C4-2B (cell line): Measurements from ENCODE around the gene USB1.

ENCODE experiments used
- ZFX ChIP-seq: fragments of 450-650 bp; IDR thresholded peaks from 2 replicates; pipeline ENCODE4 v1.6.1; 2017
- TF ChIP-seq, protein P1 (sequence below): fragments of 450-650 bp; conservative IDR thresholded peaks from 2 replicates; pipeline ENCODE4 v1.5.1; 2017; ENCODE audit warnings: mild to moderate bottlenecking

DNA sequence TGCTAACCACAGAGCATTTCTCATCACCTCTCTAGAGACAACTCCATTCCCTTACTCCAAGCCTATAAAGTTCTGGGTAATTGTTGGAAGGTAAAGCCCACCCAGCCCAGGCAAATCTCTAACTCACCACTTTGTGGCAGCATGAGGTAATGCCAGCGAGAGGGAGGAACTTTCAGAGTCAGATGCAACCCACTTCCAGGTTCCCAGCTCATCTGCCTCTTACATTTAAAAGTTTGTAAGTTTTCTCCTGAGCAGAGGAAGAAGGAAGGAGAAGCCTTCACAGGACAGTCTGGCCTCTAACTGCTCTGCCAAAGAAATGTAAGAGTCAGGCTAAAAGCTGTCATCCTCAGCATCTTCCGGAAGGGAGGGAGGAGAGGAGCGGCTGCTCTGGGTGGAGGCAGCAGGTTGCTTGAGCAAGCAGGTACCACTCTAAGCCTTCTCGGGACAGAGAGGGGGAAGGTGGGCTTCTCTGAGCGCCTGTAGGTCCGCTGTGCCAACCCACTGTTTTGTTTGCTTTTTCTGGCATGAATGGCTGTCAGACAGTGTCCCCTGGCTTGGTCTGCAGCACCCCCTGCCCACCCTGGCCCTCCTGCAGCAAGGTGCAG is 1.7 kb upstream of the USB1 start:
- TF ChIP-seq, protein P1, sequence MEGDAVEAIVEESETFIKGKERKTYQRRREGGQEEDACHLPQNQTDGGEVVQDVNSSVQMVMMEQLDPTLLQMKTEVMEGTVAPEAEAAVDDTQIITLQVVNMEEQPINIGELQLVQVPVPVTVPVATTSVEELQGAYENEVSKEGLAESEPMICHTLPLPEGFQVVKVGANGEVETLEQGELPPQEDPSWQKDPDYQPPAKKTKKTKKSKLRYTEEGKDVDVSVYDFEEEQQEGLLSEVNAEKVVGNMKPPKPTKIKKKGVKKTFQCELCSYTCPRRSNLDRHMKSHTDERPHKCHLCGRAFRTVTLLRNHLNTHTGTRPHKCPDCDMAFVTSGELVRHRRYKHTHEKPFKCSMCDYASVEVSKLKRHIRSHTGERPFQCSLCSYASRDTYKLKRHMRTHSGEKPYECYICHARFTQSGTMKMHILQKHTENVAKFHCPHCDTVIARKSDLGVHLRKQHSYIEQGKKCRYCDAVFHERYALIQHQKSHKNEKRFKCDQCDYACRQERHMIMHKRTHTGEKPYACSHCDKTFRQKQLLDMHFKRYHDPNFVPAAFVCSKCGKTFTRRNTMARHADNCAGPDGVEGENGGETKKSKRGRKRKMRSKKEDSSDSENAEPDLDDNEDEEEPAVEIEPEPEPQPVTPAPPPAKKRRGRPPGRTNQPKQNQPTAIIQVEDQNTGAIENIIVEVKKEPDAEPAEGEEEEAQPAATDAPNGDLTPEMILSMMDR = no peak
- TF ChIP-seq ZFX = no peak
